Peyer's patch (tissue), 4 donors: ENCODE results near the gene CABP7. TPM values are rescaled to one million over a fixed set of nuclear protein-coding genes. Genes with fewer than 3 reads are reported as not detected.

Source experiments
- DNase-seq, 3 donors: peaks; one replicate each; pipeline ENCODE4 v3.0.0-alpha.2; 2017 to 2019
- H3K27ac ChIP-seq, 4 donors: fragments of 200-600 bp; sonication (generic); one replicate each; pipeline ENCODE4 v1.5.1; 2016 to 2019
- H3K27me3 ChIP-seq, 2 donors: fragments of 200-600 bp; sonication (generic); one replicate each; pipeline ENCODE4 v1.5.1; 2019
- H3K36me3 ChIP-seq, 3 donors: fragments of 200-600 bp; sonication (generic); one replicate each; pipeline ENCODE4 v1.5.1; 2016 to 2019
- H3K4me1 ChIP-seq, 4 donors: fragments of 200-600 bp; sonication (generic); one replicate each; pipeline ENCODE4 v1.5.1; 2016 to 2019
- H3K4me3 ChIP-seq, 4 donors: fragments of 200-600 bp; sonication (generic); 1 replicate in 3 of 4; 2 replicates in 1 of 4; pipeline ENCODE4 v1.5.1; 2016 to 2019; ENCODE audit warnings: mild to moderate bottlenecking in 1 of 4
- H3K9me3 ChIP-seq, 4 donors: fragments of 200-600 bp; sonication (generic); one replicate each; pipeline ENCODE4 v1.5.1; 2016 to 2019; ENCODE audit warnings: mild to moderate bottlenecking in 1 of 4
- POLR2A ChIP-seq, 2 donors: fragments of 450-650 bp; IDR thresholded peaks; one replicate each; pipeline ENCODE4 v1.5.1; 2017; ENCODE audit warnings: antibody characterized with exemption in 2 of 2, mild to moderate bottlenecking in 2 of 2, moderate library complexity in 2 of 2
- total RNA-seq, 4 donors: library from RNA; depleted of rRNA; stranded (reverse); fragments of >200 nt; gene quantifications; one replicate each; pipeline ENCODE4 v1.1.0, GENCODE V29; 2016
- TF ChIP-seq, protein P1 (sequence below), 6 experiments: fragments of 450-650 bp in 4 of 6; fragments of 200-600 bp in 2 of 6; sonication (generic) in 1 of 6; IDR thresholded peaks; one replicate each; pipeline ENCODE4 v1.5.1; 2017 to 2019; ENCODE audit warnings: antibody characterized with exemption in 6 of 6, mild to moderate bottlenecking in 3 of 6, moderate library complexity in 1 of 6

CABP7 gene
- total RNA-seq, 4 donors from 2014 or later = 1.6 to 5.8 (median 2.9) TPM

DNA sequence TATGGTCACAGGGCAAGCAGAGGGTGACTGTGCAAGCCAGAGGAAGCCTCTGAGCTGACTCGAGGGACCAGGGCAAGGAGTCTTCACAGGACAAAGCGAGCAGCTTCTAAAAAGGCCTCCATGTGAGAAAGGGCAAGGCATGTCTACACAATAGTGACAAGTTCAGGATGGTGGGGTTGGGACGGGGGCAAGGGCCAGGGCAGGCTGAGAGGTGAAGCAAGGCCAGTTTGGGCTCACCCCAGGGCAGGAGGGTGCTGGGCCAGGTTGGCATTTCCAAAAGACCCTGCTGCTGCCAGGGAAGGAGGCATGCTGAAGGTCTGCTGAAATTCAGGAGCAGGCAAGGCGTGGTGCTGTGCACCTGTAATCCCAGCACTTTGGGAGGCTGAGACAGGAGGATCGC is 12.3 kb upstream of the CABP7 start:
- Histone ChIP-seq H3K4me1 (peaks cover 0 to 24% (median 3%) of the 10 kb centered on the region in 4 donors), H3K36me3 (no peaks in the 10 kb centered on the region), H3K27ac (no peak overlapping the region), H3K9me3 (no peaks in the 10 kb centered on the region), H3K27me3 (no peaks in the 10 kb centered on the region), H3K4me3 (no peak overlapping the region)
- no peak for DNase-seq
- TF ChIP-seq, protein P1, sequence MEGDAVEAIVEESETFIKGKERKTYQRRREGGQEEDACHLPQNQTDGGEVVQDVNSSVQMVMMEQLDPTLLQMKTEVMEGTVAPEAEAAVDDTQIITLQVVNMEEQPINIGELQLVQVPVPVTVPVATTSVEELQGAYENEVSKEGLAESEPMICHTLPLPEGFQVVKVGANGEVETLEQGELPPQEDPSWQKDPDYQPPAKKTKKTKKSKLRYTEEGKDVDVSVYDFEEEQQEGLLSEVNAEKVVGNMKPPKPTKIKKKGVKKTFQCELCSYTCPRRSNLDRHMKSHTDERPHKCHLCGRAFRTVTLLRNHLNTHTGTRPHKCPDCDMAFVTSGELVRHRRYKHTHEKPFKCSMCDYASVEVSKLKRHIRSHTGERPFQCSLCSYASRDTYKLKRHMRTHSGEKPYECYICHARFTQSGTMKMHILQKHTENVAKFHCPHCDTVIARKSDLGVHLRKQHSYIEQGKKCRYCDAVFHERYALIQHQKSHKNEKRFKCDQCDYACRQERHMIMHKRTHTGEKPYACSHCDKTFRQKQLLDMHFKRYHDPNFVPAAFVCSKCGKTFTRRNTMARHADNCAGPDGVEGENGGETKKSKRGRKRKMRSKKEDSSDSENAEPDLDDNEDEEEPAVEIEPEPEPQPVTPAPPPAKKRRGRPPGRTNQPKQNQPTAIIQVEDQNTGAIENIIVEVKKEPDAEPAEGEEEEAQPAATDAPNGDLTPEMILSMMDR (IDR thresholded peaks at IDR 0.05) = no peak

GRCh38 chr22:29710193-29710592 is 9.6 kb upstream of the CABP7 start:
- H3K4me1 ChIP-seq = peaks cover 0 to 1% (median 0%) of the 10 kb centered on the region in 4 donors
- no peak overlapping the region for H3K27ac ChIP-seq
- H3K36me3 ChIP-seq = no peaks in the 10 kb centered on the region
- H3K4me3 ChIP-seq = no peak overlapping the region
- DNase-seq = no peak
- H3K9me3 ChIP-seq = no peaks in the 10 kb centered on the region
- no peaks in the 10 kb centered on the region for H3K27me3 ChIP-seq
- TF ChIP-seq, protein P1 (IDR thresholded peaks at IDR 0.05) = no peak
- no peak for TF ChIP-seq POLR2A (IDR thresholded peaks at IDR 0.05)

GRCh38 chr22:29710922-29711593 is 8.7 kb upstream of the CABP7 start:
- Histone ChIP-seq H3K27me3 (no peaks in the 10 kb centered on the region), H3K27ac (no peak overlapping the region), H3K4me1 (no peaks in the 10 kb centered on the region), H3K36me3 (no peaks in the 10 kb centered on the region), H3K4me3 (no peak overlapping the region), H3K9me3 (no peaks in the 10 kb centered on the region)
- TF ChIP-seq, protein P1 (IDR thresholded peaks at IDR 0.05) = no peak
- no peak for TF ChIP-seq POLR2A (IDR thresholded peaks at IDR 0.05)
- DNase-seq = peak in 1 of 3 donors; percentile 62

DNA sequence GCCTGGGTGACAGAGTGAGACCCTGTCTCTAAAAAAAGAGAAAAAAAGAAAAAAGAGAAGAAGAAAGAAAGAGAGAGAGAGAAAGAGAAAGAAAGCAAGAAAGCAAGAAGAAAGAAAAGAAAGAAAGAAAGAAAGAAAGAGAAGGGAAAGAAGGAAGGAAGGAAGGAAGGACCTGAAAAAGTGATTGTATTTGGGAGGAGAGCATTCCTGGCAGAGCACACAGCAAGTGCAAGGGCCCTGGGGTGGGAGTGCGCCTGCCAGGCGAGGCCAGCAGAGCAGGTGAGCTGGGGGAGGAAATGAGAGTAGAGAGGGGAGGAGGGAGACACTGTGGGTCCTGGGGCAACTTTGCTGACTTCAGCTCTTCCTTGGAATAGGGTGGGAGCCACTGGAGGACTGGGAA is 7.7 kb upstream of the CABP7 start:
- Histone ChIP-seq H3K4me1 (no peaks in the 10 kb centered on the region), H3K36me3 (no peaks in the 10 kb centered on the region), H3K27me3 (no peaks in the 10 kb centered on the region), H3K27ac (no peak overlapping the region), H3K4me3 (no peak overlapping the region), H3K9me3 (no peaks in the 10 kb centered on the region)
- no peak for TF ChIP-seq POLR2A (IDR thresholded peaks at IDR 0.05)
- TF ChIP-seq, protein P1 (IDR thresholded peaks at IDR 0.05) = no peak
- DNase-seq = no peak

DNA sequence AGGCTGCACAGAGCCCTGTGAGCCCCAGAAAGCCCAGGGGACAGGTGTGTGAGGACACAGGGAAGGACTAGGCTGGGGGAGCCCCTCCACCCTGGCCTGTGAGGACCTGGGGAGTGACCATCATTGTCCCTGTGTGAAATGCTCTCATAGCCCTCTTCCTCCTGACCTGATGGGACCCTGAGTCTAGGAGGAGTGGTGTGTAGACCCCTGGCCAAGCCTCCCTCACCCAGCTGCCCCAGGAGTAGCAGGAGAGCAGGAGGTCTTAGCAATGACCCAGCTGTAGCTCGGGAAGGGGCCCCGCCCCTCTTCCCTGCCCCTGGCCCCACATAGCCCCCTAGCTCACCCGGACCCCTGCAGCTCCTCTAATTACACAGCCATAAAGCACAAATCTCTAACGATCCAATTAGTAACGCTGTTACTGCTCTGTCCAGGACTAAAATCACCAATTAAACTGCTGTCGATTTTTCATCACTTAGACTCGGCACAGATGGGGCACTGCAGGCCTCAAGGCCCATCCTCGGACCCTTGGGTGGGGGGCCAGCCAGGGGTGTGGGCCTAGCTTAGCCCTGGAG is 6.6 kb upstream of the CABP7 start:
- no peaks in the 10 kb centered on the region for H3K27me3 ChIP-seq

More for the DNA sequence above, 6.6 kb upstream of the CABP7 start:
- no peak overlapping the region for H3K4me3 ChIP-seq
- H3K4me1 ChIP-seq = no peaks in the 10 kb centered on the region
- no peak for DNase-seq
- H3K36me3 ChIP-seq = no peaks in the 10 kb centered on the region
- no peak for TF ChIP-seq POLR2A (IDR thresholded peaks at IDR 0.05)
- TF ChIP-seq, protein P1 (IDR thresholded peaks at IDR 0.05) = no peak
- H3K9me3 ChIP-seq = no peaks in the 10 kb centered on the region
- H3K27ac ChIP-seq = no peak overlapping the region
